SU-DHL-6 (cell line): ENCODE data around the gene C6orf52.

Experiments used
- H2AFZ ChIP-seq: fragments of 200-600 bp; sonication (generic); 2 replicates; pipeline ENCODE4 v1.6.1; 2014; ENCODE audit warnings: low read depth, mild to moderate bottlenecking, moderate library complexity, mixed read lengths, antibody characterized with exemption, low read length; ENCODE audit not compliant: severe bottlenecking
- H3F3A ChIP-seq: fragments of 200-600 bp; shearing (Covaris generic); 2 replicates; pipeline ENCODE4 v1.6.0; 2016; ENCODE audit warnings: antibody characterized with exemption, mild to moderate bottlenecking; ENCODE audit not compliant: insufficient read depth
- H3K27ac ChIP-seq: fragments of 200-600 bp; sonication (generic); 2 replicates; pipeline ENCODE4 v1.5.1; 2016; ENCODE audit warnings: low read depth, mild to moderate bottlenecking, low read length, moderate library complexity, mixed read lengths
- H3K27me3 ChIP-seq: fragments of 200-600 bp; sonication (generic), shearing (Covaris generic); 2 replicates; pipeline ENCODE4 v1.6.0; 2014; ENCODE audit warnings: mild to moderate bottlenecking, low read length
- H3K36me3 ChIP-seq: fragments of 200-600 bp; sonication (generic); 2 replicates; pipeline ENCODE4 v1.6.1; 2014; ENCODE audit warnings: mild to moderate bottlenecking, low read length, mixed read lengths
- H3K4me2 ChIP-seq: fragments of 300-600, 200-600 bp; shearing (Covaris generic), sonication (generic); 2 replicates; pipeline ENCODE4 v1.6.0; 2014; ENCODE audit warnings: low read length, low read depth, mild to moderate bottlenecking; ENCODE audit not compliant: poor library complexity, severe bottlenecking
- H3K4me3 ChIP-seq: fragments of 200-600 bp; sonication (generic); 2 replicates; pipeline ENCODE4 v1.5.1; 2014; ENCODE audit warnings: antibody characterized with exemption, low read length, mild to moderate bottlenecking, mixed read lengths; ENCODE audit not compliant: insufficient read depth, poor library complexity, severe bottlenecking
- H3K79me2 ChIP-seq: fragments of 200-600 bp; sonication (generic); 2 replicates; pipeline ENCODE4 v1.6.1; 2014; ENCODE audit warnings: mild to moderate bottlenecking, low read length, moderate library complexity; ENCODE audit not compliant: insufficient read depth
- H3K9ac ChIP-seq: fragments of 200-600 bp; sonication (generic); 2 replicates; pipeline ENCODE4 v1.7.0; 2014; ENCODE audit warnings: mild to moderate bottlenecking, low read length
- H3K9me2 ChIP-seq: fragments of 200-600 bp; sonication (generic); replicated peaks from 2 replicates; pipeline ENCODE4 v1.6.1; 2014; ENCODE audit warnings: low read length; ENCODE audit not compliant: insufficient read depth
- H3K9me3 ChIP-seq: fragments of 200-600 bp; sonication (generic); 2 replicates; pipeline ENCODE4 v1.6.1; 2014; ENCODE audit warnings: low read length, mixed read lengths; ENCODE audit not compliant: insufficient read depth
- H4K20me1 ChIP-seq: fragments of 200-600 bp; sonication (generic); 2 replicates; pipeline ENCODE4 v1.6.1; 2014; ENCODE audit warnings: low read depth, mild to moderate bottlenecking, antibody characterized with exemption, low read length, moderate library complexity, mixed read lengths
- CTCF ChIP-seq: fragments of 200-600 bp; sonication (generic); IDR thresholded peaks from one replicate; pipeline ENCODE4 v1.5.1; 2017; ENCODE audit warnings: antibody characterized with exemption, mild to moderate bottlenecking, low read length, moderate library complexity; ENCODE audit not compliant: insufficient read depth, poor library complexity, severe bottlenecking
- EZH2phosphoT487 ChIP-seq: fragments of 200-600 bp; sonication (generic), shearing (Covaris generic); conservative IDR thresholded peaks from 2 replicates; pipeline ENCODE4 v1.6.1; 2018; ENCODE audit warnings: mild to moderate bottlenecking, antibody characterized with exemption, low read length, moderate library complexity, mixed read lengths

Gene C6orf52

GRCh38 chr6:10720265-10720959 is 26.0 kb upstream of the C6orf52 start:
- Histone ChIP-seq H3K9me3 (peaks cover 29% of the 10 kb centered on the region), H3K27ac (peak overlapping the region; percentile 43), H3K36me3 (0 out of 2 replicates have a peak, but pooled peaks cover 3% of the 10 kb centered on the region), H4K20me1 (no peaks in the 10 kb centered on the region), H3K9ac (peak overlapping the region; percentile 54), H2AFZ (peak overlapping the region; percentile 59), H3K9me2 (no peaks in the 10 kb centered on the region), H3K79me2 (0 out of 2 replicates have a peak, but pooled peaks cover 12% of the 10 kb centered on the region), H3K4me2 (peak overlapping the region; percentile 39), H3F3A (peaks cover 23% of the 10 kb centered on the region), H3K27me3 (no peaks in the 10 kb centered on the region), H3K4me3 (peak overlapping the region; percentile 41)
- no peak for TF ChIP-seq CTCF
- TF ChIP-seq EZH2phosphoT487: no peak

- Histone ChIP-seq H3K9ac (peak overlapping the region; percentile 54), H3K4me2 (peak overlapping the region; percentile 39), H2AFZ (peak overlapping the region; percentile 59), H4K20me1 (no peaks in the 10 kb centered on the region), H3K36me3 (0 out of 2 replicates have a peak, but pooled peaks cover 3% of the 10 kb centered on the region), H3F3A (peaks cover 23% of the 10 kb centered on the region), H3K27ac (peak overlapping the region; percentile 43; the same call in 1 of the 2 replicates), H3K9me3 (peaks cover 29% of the 10 kb centered on the region), H3K9me2 (no peaks in the 10 kb centered on the region), H3K27me3 (no peaks in the 10 kb centered on the region), H3K79me2 (0 out of 2 replicates have a peak, but pooled peaks cover 12% of the 10 kb centered on the region), H3K4me3 (peak overlapping the region; percentile 41)
- TF ChIP-seq CTCF: no peak
- TF ChIP-seq EZH2phosphoT487: no peak
These were observed 25.5 kb upstream of the C6orf52 start for GRCh38 chr6:10719964-10720264.

GRCh38 chr6:10719296-10719963 is 25.0 kb upstream of the C6orf52 start:
- 0 out of 2 replicates have a peak, but pooled peaks cover 12% of the 10 kb centered on the region for H3K79me2 ChIP-seq
- H3K9me3 ChIP-seq: peaks cover 29% of the 10 kb centered on the region
- H3K27ac ChIP-seq: no peak overlapping the region
- H3K27me3 ChIP-seq: no peaks in the 10 kb centered on the region
- no peak for TF ChIP-seq CTCF
- TF ChIP-seq EZH2phosphoT487: no peak
- H4K20me1 ChIP-seq: no peaks in the 10 kb centered on the region
- peak overlapping the region; percentile 39 for H3K4me2 ChIP-seq
- H3K9ac ChIP-seq: no peak overlapping the region
- H3K9me2 ChIP-seq: no peaks in the 10 kb centered on the region
- H3F3A ChIP-seq: peaks cover 23% of the 10 kb centered on the region
- H2AFZ ChIP-seq: no peak overlapping the region
- H3K36me3 ChIP-seq: 0 out of 2 replicates have a peak, but pooled peaks cover 3% of the 10 kb centered on the region
- no peak overlapping the region for H3K4me3 ChIP-seq
